H1 (cell line): ENCODE results near the gene DYNC1H1. TPM values are rescaled to one million over a fixed set of nuclear protein-coding genes. Genes with fewer than 3 reads are reported as not detected.

Experiments used
- CTCF ChIA-PET: fragments of 300-600 bp; sonication (Branson Sonifier 250); formaldehyde crosslinking; loops from one replicate; lab custom pipeline; 2021; ENCODE audit not compliant: partially characterized antibody; lab: Charles Lee
- POLR2A ChIA-PET: fragments of 300-600 bp; sonication (Branson Sonifier 250); formaldehyde crosslinking; loops from one replicate; lab custom pipeline; 2021; ENCODE audit warnings: inconsistent platforms; ENCODE audit not compliant: partially characterized antibody; lab: Charles Lee
- DNase-seq, 2 experiments: peaks; one replicate each; pipeline versions ENCODE4 v3.0.0 to v3.0.0-alpha.2; 2010 to 2022; ENCODE audit warnings: low spot score in 2 of 2, low read depth in 1 of 2, mixed read lengths in 1 of 2
- FAIRE-seq: peaks from 2 replicates; lab custom pipeline; 2011; peaks lifted over from hg19 to GRCh38; lab: Jason Lieb, UNC
- H2AFZ ChIP-seq: 2 replicates; pipeline ENCODE4 v1.8.1; 2012; ENCODE audit warnings: low read length, inconsistent platforms
- H2AK5ac ChIP-seq: 2 replicates; pipeline ENCODE4 v1.6.1; 2013; ENCODE audit warnings: low read depth, low read length
- H2BK120ac ChIP-seq: replicated peaks from 2 replicates; pipeline ENCODE3; 2013; ENCODE audit warnings: low read depth, low read length, inconsistent platforms
- H2BK12ac ChIP-seq: 2 replicates; pipeline ENCODE4 v1.6.1; 2013; ENCODE audit warnings: low read depth, low read length
- H2BK15ac ChIP-seq: 2 replicates; pipeline ENCODE4 v1.6.1; 2013; ENCODE audit warnings: low read length
- H2BK20ac ChIP-seq: 2 replicates; pipeline ENCODE4 v1.6.1; 2013; ENCODE audit warnings: low read length
- H2BK5ac ChIP-seq: 2 replicates; pipeline ENCODE4 v1.6.1; 2013; ENCODE audit warnings: low read depth, low read length
- H3K14ac ChIP-seq: 2 replicates; pipeline ENCODE4 v1.6.1; 2013; ENCODE audit warnings: inconsistent platforms; ENCODE audit not compliant: insufficient read length
- H3K18ac ChIP-seq: 2 replicates; pipeline ENCODE4 v1.6.1; 2013; ENCODE audit warnings: low read length; ENCODE audit errors: extremely low read depth
- H3K23ac ChIP-seq: 2 replicates; pipeline ENCODE4 v1.6.1; 2013; ENCODE audit warnings: inconsistent platforms; ENCODE audit not compliant: insufficient read length
- H3K23me2 ChIP-seq: 2 replicates; pipeline ENCODE4 v1.6.1; 2013; ENCODE audit warnings: low read depth, low read length
- H3K27ac ChIP-seq: 2 replicates; pipeline ENCODE4 v1.6.1; 2011; ENCODE audit warnings: low read depth, low read length, inconsistent platforms
- H3K27me3 ChIP-seq, 4 experiments: replicated peaks in 1 of 4; 1 replicate in 1 of 4; 2 replicates in 3 of 4; pipeline versions ENCODE4 v1.6.1 to v1.8.1; 2011 to 2013; ENCODE audit warnings: low read length in 3 of 4, mild to moderate bottlenecking in 3 of 4, inconsistent platforms in 2 of 4, mixed read lengths in 2 of 4, moderate library complexity in 1 of 4; ENCODE audit not compliant: control insufficient read depth in 3 of 4, insufficient read depth in 3 of 4; ENCODE audit errors: extremely low read depth in 1 of 4
- H3K36me3 ChIP-seq, 4 experiments: 2 replicates each; pipeline versions ENCODE4 v1.6.1 to v1.8.1; 2011 to 2013; ENCODE audit warnings: mild to moderate bottlenecking in 4 of 4, low read length in 3 of 4, moderate library complexity in 2 of 4, control low read depth in 1 of 4, inconsistent platforms in 1 of 4; ENCODE audit not compliant: insufficient read depth in 4 of 4, control insufficient read depth in 2 of 4
- H3K4ac ChIP-seq: replicated peaks from 2 replicates; pipeline ENCODE3; 2013; ENCODE audit warnings: low read length, low read depth, mixed read lengths, inconsistent platforms; ENCODE audit not compliant: insufficient read length
- H3K4me1 ChIP-seq, 4 experiments: replicated peaks in 1 of 4; 1 replicate in 1 of 4; 2 replicates in 3 of 4; pipeline versions ENCODE4 v1.6.1 to v1.8.1; 2011 to 2013; ENCODE audit warnings: low read length in 3 of 4, inconsistent platforms in 2 of 4, mixed read lengths in 1 of 4; ENCODE audit not compliant: insufficient read depth in 4 of 4, control insufficient read depth in 3 of 4
- H3K4me2 ChIP-seq, 2 experiments: 2 replicates each; pipeline versions ENCODE4 v1.6.1 to v1.8.1; 2011 to 2013; ENCODE audit warnings: low read depth in 2 of 2, low read length in 2 of 2, control low read depth in 1 of 2, inconsistent platforms in 1 of 2, mild to moderate bottlenecking in 1 of 2; ENCODE audit not compliant: insufficient read depth in 1 of 2
- H3K4me3 ChIP-seq, 4 experiments: fragments of 200-600, 300-600 bp in 1 of 4; sonication (generic), shearing (Covaris generic), sonication (Bioruptor Twin) in 1 of 4; 2 replicates each; pipeline versions ENCODE4 v1.5.1 to v1.8.1; 2011 to 2016; ENCODE audit warnings: low read length in 4 of 4, low read depth in 3 of 4, control low read depth in 2 of 4, inconsistent platforms in 2 of 4, mild to moderate bottlenecking in 2 of 4, mixed read lengths in 1 of 4, moderate library complexity in 1 of 4; ENCODE audit not compliant: insufficient read depth in 2 of 4; ENCODE audit errors: extremely low read depth in 1 of 4
- H3K56ac ChIP-seq: replicated peaks from 2 replicates; pipeline ENCODE3; 2013; ENCODE audit warnings: low read depth, mild to moderate bottlenecking, mixed read lengths, low read length, inconsistent platforms; ENCODE audit not compliant: insufficient read length
- H3K79me1 ChIP-seq: 2 replicates; pipeline ENCODE4 v1.6.1; 2013; ENCODE audit warnings: low read depth, low read length, control low read depth
- H3K79me2 ChIP-seq, 2 experiments: 2 replicates each; pipeline versions ENCODE4 v1.6.1 to v1.8.1; 2012 to 2013; ENCODE audit warnings: low read length in 2 of 2, mild to moderate bottlenecking in 2 of 2, inconsistent platforms in 1 of 2; ENCODE audit not compliant: insufficient read depth in 2 of 2, control insufficient read depth in 1 of 2
- H3K9ac ChIP-seq, 4 experiments: replicated peaks in 1 of 4; 1 replicate in 1 of 4; 2 replicates in 3 of 4; pipeline versions ENCODE4 v1.6.1 to v1.8.1; 2011 to 2013; ENCODE audit warnings: low read depth in 3 of 4, low read length in 3 of 4, control low read depth in 2 of 4, mild to moderate bottlenecking in 2 of 4, moderate library complexity in 2 of 4, inconsistent platforms in 1 of 4; ENCODE audit errors: extremely low read depth in 1 of 4
- H3K9me3 ChIP-seq, 2 experiments: 2 replicates each; pipeline versions ENCODE4 v1.6.1 to v1.8.1; 2012 to 2013; ENCODE audit warnings: mild to moderate bottlenecking in 2 of 2, moderate library complexity in 2 of 2, control low read depth in 1 of 2, inconsistent platforms in 1 of 2, low read depth in 1 of 2, low read length in 1 of 2, mixed read lengths in 1 of 2; ENCODE audit not compliant: insufficient read depth in 2 of 2
- H4K20me1 ChIP-seq, 2 experiments: replicated peaks in 1 of 2; 2 replicates each; pipeline versions ENCODE3 to v1.8.1; 2011 to 2013; ENCODE audit warnings: inconsistent platforms in 2 of 2, low read length in 2 of 2, mild to moderate bottlenecking in 1 of 2; ENCODE audit not compliant: insufficient read depth in 2 of 2, control insufficient read depth in 1 of 2
- H4K5ac ChIP-seq: 2 replicates; pipeline ENCODE4 v1.6.1; 2013; ENCODE audit warnings: low read length, low read depth, mixed read lengths, inconsistent platforms; ENCODE audit not compliant: insufficient read length
- H4K8ac ChIP-seq: 2 replicates; pipeline ENCODE4 v1.8.0; 2013; ENCODE audit warnings: mild to moderate bottlenecking, moderate library complexity, low read length, inconsistent platforms; ENCODE audit not compliant: insufficient read depth; ENCODE audit errors: extremely low read depth
- H4K91ac ChIP-seq: replicated peaks from 2 replicates; pipeline ENCODE3; 2013; ENCODE audit warnings: low read length, mixed read lengths, inconsistent platforms; ENCODE audit not compliant: insufficient read length
- NANOG ChIP-seq: IDR thresholded peaks from 2 replicates; pipeline ENCODE4 v1.6.1; 2011; ENCODE audit warnings: low read length, low read depth, mild to moderate bottlenecking, inconsistent platforms; ENCODE audit not compliant: insufficient read depth, poor library complexity, severe bottlenecking
- YY1 ChIP-seq: IDR thresholded peaks from 2 replicates; pipeline ENCODE4 v1.6.1; 2011; ENCODE audit warnings: low read depth, mild to moderate bottlenecking, low read length
- WGBS, 2 experiments: shearing (Covaris generic) in 1 of 2; methylation state at CpG; one replicate each; pipeline versions ENCODE4 v1.1.6 to v1.1.7; 2013 to 2015; ENCODE audit warnings: low lambda C conversion rate in 2 of 2, mixed read lengths in 2 of 2, inconsistent platforms in 1 of 2, low coverage in 1 of 2, missing lambda C conversion rate in 1 of 2; ENCODE audit not compliant: insufficient replicate concordance in 2 of 2, insufficient coverage in 1 of 2, insufficient read length in 1 of 2; ENCODE audit errors: extremely low coverage in 1 of 2, missing lambda C conversion rate in 1 of 2; 5-methylcytosine and 5-hydroxymethylcytosine counted together
- polyA plus RNA-seq, 7 experiments: library from polyadenylated mRNA; depleted of rRNA in 3 of 7; stranded (reverse) in 5 of 7; unstranded in 2 of 7; fragments of >200 nt in 5 of 7; fragments of 200-250 nt in 2 of 7; gene quantifications; 1 replicate in 5 of 7; 2 replicates in 1 of 7; 4 replicates in 1 of 7; pipeline versions ENCODE4 v1.2.1 to v1.2.3, GENCODE V29; 2011 to 2013; ENCODE audit warnings: missing spikeins in 2 of 7, mixed read lengths in 2 of 7
- total RNA-seq: library from RNA; stranded (reverse); fragmentation: NEBNext Ultra II Directional; extraction: Animal tissue kit (Norgen Biotek cat#: 25700); gene quantifications from 2 replicates; pipeline ENCODE4 v1.2.1, GENCODE V29; 2021

The DYNC1H1 gene
- total and polyA plus RNA-seq, 2 of the 8 experiments (the other 6 are each of a cell fraction or from before 2014, with no cell fraction given) = 238 to 387 TPM

GRCh38 chr14:101918065-101918989, 46.0 kb upstream of the DYNC1H1 start:
- WGBS, 2 experiments = 41% methylated on average over 12 of the region's 22 CpGs; no CpG with 5 or more reads in 1 of the 2 experiments
- H3K27ac ChIP-seq = peak overlapping the region; percentile 68; the same call in 1 of the 2 replicates

More at GRCh38 chr14:101918065-101918989, 46.0 kb upstream of the DYNC1H1 start:
- Histone ChIP-seq H2BK120ac (no peak overlapping the region), H2BK5ac (no peak overlapping the region), H3K4me1 (peaks cover 3 to 30% (median 18%) of the 10 kb centered on the region in 4 experiments), H3K4ac (no peak overlapping the region), H3K27me3 (no peaks in the 10 kb centered on the region; a peak in 1 of 7 replicates), H3K79me1 (0 out of 2 replicates have a peak, but pooled peaks cover 2% of the 10 kb centered on the region), H2BK15ac (no peak overlapping the region), H3K14ac (no peak overlapping the region), H4K20me1 (no peaks in the 10 kb centered on the region), H2BK20ac (no peak overlapping the region), H3K56ac (no peak overlapping the region), H3K36me3 (peaks cover 0 to 8% (median 0%) of the 10 kb centered on the region in 4 experiments; a peak in 4 of 8 replicates), H3K23ac (no peak overlapping the region), H3K4me2 (peak overlapping the region; percentile 59 to 82), H3K18ac (peak overlapping the region; percentile 60; the same call in 1 of the 2 replicates), H4K8ac (no peak overlapping the region), H2AFZ (no peak overlapping the region), H3K9ac (no peak overlapping the region), H3K4me3 (peak overlapping the region in 1 of 4 experiments; percentile 40; a peak in 2 of 8 replicates), H2AK5ac (no peak overlapping the region), H2BK12ac (no peak overlapping the region), H3K23me2 (no peaks in the 10 kb centered on the region), H3K9me3 (no peaks in the 10 kb centered on the region), H4K91ac (no peak overlapping the region), H3K79me2 (no peaks in the 10 kb centered on the region), H4K5ac (peak overlapping the region; percentile 7)
- no peak for TF ChIP-seq YY1
- TF ChIP-seq NANOG = no peak
- DNase-seq = peak in 1 of 2 experiments; percentile 19
- ChIA-PET CTCF (interaction anchor here (0.5 to 2.1 kb wide), 2 partner anchors 7 to 147 kb away, joined by 3 to 7 read pairs; no protein-coding TSS in a partner anchor), POLR2A (interaction anchor here (0.6 to 4.5 kb wide), 4 partner anchors 21 to 45 kb away, joined by 3 to 21 read pairs (median 4); no protein-coding TSS in a partner anchor)
- FAIRE-seq = peak; percentile 7
